HG03039 (cell line): ENCODE data around the gene CAMK1D.

Experiments
- ATAC-seq: cut with Tn5 transposase; IDR thresholded peaks from one replicate; pipeline ENCODE4 v1.9.1; 2021; ENCODE audit warnings: mild to moderate bottlenecking, moderate library complexity; ENCODE audit not compliant: unreplicated experiment

CAMK1D gene

DNA sequence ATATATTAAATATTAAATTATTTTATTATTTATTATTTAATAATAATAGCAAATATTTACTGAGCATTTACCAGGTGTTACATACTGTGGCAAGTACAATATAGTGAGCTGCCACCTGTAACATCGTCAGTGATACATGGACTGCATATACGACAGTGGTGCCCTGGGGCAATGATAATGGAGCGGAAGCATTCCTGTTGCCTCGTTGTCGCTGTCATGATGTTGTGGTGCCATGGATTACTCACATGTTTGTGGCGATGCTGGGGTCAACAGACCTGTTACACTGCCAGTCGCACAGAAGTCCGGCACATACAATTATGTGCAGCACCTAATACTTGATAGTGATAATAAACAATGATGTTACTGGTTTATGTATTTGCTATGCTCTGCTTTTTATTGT lies 20.6 kb downstream of the CAMK1D start:
- no peak for ATAC-seq

DNA sequence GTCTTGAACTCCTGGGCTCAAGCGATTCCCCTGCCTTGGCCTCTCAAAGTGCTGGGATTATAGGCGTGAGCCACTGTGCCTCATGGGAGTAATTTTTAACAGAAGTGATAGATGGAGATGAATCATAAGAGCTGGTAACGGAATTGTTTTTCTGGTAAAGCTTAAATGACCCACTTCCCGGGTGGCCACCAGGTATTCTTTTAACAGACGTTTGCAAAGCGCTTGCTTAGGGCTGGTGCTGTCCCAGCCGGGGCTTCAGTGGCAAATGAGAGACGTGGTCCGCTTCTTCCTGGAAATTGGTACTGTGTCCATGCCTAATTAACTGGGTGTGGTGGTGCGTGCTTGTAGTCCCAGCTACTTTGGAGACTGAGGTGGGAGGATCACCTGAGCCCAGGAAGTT lies 23.5 kb downstream of the CAMK1D start:
- ATAC-seq, result no peak

DNA sequence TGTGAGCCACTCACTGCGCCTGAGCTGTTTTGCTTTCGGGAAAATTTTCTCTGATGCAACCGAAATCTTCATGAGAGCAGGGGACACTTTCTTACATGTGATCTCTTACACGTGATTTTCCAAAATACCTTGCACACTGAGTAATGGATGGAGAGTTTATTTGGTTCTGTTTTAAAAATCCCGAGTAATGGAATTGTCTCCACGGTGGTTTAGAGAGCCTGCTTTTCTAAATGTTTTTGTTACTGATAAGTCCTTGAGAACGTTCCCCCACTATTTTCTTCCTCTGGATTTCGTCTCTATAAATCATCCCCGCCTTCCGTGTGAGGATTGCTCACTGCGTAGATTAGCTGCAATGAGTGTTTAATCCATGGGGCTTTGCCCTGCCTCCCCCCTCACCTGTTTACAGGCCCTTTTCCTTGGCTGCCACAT lies 25.7 kb downstream of the CAMK1D start:
- ATAC-seq, result no peak

DNA sequence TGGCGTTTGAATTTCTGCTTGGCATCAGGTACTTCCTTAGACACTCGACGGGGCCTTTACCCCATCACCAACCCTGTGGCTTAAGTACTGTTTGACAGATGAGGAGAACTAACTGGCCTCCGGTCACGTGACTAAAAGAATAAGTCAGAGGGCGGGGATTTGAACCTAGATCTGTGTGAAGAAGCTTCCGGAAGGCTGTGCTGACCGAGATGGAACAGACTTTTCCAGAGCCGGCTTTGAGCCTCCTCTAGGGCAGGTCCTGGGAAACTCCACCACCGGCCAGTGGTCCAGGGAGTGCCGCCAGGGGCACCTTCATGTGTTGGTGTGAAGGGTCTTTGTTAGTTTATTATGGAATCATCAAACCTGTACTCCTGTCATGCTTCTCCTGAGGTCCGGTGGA lies 26.9 kb downstream of the CAMK1D start:
- no peak for ATAC-seq

DNA sequence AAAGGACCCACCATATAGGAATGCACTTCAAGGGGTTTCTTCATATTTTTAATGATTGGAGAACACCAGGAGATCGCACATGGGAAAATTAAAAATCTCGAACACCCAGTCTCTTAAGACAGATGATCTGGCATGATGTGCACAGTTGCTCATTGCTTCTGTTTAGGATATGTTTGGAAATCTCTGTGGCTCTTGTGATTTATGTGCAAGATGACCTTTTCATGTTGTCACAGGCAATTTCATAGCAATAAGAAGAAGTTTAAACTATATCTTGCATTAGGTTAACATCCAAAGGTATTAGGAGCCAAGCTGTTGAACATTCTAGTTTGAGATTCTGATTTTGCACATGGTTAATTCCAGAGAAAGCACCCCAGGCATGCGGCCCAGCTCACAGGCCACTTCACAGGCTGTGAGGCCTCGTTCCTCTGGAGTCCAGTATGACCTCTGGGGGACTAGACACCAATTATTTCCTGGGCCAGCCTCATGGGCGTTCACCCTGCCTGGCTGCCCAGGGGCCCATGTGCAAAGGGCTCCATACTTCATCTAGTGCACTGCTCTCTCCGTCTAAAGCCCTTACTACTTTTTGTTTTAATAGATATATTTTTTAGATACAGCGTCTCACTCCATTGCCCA lies 28.4 kb downstream of the CAMK1D start:
- no peak for ATAC-seq

DNA sequence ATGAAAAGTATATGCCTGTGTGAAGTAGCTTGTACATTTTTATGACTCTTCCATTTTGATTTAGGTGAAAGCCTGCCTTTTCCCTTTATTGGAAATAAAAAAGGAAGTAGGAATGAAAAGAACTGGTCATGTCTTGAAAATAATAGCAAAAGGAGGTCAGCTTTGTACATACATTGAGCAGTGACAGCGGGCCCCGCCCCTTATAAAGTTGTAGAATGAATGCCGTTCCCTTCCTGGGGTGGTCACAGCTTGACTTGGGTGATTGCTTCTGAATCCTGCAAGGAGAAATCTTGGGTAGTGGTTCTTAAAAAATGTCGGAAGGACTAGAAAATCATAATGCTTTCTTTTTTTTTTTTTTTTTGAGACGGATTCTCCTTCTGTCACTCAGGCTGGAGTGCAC lies 31.7 kb downstream of the CAMK1D start:
- ATAC-seq, result no peak

DNA sequence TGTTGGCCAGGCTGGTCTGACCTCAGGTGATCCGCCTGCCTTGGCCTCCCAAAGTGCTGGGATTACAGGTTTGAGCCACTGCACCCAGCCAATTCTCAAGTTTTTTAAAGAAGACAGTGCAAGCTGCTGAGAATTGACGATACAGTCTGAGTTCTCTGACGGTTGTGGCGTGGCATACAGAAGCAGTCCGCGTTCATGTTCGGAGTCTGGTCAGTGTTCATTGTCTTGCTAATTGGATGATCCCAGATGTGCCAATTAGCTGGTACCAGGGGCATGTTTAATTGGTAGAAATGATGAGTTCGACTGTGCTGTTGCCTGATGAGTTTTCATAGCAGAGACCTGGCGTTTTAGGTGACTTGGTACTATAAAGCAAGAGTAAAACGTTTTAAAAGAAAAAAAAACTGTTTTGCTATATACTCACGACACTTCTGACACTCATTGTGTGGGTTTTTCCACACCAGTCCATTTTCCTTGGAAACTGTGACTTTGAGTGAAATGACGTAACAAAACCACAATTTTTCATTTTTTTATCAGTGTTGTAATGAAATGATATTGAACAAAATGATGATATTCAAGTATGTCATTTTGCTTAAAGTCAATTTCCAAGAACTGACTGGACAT lies 32.3 kb downstream of the CAMK1D start:
- ATAC-seq, result no peak

DNA sequence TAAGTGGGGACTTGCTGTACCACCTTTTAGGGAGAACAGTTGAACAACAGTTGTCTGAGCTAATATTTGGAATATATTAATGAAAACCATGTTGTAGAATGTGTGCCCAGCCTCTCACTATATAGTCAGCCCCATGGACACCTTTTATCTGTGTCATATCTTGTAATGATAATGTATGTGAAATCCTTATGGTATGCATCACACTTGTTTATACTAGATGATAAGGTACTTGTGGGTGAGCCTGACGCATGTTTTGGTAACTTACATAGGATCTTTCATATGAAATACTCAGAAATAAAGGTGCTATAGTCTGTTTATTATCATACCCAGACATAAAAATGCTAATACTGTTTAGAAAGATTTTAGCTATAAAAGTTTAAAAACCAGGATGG lies 32.8 kb downstream of the CAMK1D start:
- ATAC-seq, result no peak

DNA sequence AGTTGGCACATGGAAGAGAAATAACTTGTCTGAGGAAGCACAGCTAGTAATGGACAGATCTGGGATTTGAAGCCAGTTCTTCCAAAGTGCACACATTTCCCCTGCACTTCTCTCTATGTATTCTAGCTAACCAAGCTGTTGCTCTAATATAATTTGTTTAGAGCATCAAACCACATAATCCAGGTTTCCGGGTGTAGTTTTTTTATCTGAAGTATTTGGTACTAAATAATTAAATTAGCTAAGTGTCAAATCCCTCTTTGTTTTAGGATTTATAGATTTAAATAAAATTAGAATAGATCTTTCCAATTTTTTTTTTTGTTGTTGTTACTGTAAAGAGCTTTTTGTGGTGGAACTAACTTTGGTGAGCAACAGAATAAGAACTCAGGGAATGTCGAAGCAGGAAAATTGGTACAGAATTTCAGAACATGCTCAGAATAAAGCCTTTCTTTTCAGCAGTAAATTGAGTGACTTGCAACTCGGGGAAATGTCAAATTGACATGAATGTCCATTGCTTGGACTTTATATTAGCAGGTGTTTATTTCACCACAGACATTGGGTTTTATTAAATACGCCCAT lies 33.7 kb downstream of the CAMK1D start:
- ATAC-seq, result no peak

DNA sequence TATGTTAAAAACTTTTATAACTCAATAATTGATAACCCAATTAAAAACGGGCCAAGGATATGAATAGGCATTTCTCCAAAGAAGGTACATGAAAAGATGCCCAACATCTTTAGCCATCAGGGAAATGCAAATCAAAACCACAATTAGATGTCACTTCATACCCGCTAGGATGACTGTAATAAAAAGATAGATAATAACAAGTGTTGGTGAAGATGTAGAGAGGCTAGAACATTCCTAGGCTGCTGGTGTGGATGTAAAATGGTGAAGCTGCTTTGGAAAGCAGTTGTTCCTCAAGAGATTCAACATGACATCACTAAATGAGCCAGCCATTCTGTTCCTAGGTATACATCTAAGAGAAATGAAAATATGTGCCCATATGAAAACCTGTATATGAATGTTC lies 35.6 kb downstream of the CAMK1D start:
- no peak for ATAC-seq

DNA sequence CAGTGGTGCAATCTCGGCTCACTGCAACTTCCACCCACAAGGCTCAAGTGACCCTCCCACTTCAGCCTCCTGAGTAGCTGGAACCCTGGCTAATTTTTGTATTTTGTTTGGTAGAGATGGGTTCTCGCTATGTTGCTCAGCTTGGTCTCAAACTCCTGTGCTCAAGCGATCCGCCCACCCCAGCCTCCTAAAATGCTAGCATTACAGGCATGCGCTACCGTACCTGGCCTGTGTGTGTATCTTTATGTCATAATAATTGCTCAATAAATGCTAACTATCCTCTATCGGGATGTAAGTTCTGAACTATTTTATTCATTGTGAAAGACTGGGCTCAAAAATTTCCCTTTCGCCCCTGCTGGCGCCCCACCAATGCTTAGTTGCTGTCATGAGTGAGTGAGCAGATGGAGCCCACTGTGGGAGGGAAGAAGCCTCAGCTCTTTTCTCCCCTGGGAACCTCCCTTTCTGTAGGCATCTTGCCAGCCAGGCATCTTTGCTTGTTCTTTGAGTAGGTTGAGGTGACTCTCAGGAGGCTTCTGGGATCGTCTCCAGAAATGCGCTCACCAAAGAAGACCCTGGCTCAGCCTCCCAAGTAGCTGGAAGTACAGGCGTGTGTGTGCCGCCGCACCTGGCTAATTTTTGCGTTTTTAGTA lies 38.3 kb downstream of the CAMK1D start:
- ATAC-seq, result no peak

DNA sequence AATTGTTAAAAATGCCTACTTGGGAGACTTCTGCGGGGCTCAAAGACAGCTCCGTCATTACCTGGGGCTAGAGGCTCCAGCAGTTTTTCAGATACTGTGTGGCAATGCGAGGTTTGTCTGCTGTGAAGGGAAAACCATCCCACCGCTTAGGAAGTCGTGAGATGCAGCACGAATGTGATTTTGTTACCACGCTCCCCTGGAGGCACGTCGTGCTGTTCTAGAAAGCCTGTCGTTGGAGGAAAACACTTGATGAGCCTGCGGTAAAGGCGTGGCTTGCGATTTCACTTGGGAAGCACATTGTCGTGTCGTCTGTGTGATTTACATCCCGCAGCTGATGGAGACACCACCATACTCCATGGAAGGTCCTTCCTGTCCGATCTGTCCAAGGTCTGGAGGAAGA lies 39.3 kb downstream of the CAMK1D start:
- no peak for ATAC-seq

DNA sequence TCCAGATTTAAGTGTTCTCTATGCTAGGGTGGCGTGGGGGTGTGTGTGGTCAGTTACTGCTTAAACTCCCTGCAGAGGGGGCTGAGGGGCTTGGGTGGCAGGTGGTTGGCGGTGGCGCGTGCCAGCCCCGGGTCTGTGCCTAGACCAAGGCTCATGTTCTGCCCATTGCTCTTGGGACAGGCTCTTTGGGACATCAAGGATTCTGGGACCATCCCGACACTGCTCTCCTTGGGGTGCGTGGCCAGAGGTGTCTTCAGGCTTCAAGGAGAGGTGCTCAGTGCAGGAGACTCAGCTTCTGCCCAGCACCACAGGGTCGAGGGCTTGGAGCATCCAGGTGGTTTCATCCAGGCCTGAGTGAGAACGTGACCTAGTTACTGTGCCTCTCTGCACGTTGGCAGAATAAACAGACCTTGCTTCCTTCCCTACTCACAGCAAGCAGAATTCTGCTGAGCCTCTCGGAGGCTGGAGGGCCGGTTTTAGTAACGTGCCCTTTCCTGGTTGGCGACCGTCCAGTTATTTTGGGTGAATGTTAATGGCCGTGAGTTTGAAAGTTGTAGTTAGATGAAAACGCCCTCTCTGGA lies 39.9 kb downstream of the CAMK1D start:
- no peak for ATAC-seq

DNA sequence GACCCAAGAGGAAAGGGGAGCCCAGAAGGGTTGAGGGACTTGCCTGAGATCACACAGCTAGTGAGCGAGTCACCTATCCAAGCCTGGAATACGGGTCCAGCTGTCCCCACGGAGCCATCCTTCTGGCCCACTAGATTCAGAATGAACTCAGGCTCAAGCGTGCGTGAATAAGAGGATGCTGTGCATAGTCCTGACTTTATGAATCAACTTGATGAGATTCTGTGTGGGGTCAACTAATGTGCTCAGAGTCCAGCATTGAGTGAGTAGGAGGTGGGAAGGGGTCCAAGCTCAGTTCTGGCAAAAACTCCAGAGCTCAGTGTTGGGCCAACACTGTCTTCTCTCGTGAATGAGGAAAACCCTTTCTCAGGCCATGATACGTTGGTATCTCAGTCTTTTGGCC lies 41.4 kb downstream of the CAMK1D start:
- ATAC-seq, result no peak

DNA sequence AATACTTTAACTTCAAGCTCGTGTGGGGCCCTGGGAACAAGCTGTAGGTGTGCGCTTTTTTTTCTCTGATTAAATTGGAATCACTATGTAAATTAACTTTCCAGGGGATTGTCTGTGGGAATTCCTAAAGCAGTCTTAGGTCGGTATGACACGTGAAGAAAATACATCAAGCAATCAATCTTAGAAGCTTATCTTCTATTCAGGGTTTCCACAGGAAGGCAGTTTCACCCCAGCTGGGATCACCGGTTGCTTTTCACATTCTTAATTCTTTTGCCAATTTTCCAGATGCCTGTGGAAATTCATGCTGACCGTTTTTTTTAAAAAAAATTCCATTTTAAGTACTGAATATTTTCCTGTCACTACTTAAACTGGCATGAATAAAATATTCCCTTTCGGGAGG lies 41.9 kb downstream of the CAMK1D start:
- no peak for ATAC-seq

DNA sequence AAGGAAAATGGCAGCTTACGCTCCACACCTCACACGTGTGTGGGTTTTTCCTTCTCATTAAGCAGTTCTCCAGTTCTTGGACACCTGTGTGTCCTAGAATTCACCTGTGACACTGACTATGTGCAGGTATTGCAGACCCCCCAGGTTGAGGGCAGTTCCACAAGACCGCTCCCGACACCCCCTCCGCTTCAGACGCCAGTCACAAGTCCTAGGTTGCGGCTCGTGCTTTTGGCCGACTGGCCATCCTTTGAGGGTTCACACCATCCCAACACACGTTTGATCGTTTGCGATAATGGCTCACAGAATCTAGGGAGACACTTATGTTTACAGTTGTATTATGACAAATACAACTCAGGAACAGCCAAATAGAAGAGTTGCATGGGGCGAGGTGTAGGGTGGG lies 44.5 kb downstream of the CAMK1D start:
- no peak for ATAC-seq

DNA sequence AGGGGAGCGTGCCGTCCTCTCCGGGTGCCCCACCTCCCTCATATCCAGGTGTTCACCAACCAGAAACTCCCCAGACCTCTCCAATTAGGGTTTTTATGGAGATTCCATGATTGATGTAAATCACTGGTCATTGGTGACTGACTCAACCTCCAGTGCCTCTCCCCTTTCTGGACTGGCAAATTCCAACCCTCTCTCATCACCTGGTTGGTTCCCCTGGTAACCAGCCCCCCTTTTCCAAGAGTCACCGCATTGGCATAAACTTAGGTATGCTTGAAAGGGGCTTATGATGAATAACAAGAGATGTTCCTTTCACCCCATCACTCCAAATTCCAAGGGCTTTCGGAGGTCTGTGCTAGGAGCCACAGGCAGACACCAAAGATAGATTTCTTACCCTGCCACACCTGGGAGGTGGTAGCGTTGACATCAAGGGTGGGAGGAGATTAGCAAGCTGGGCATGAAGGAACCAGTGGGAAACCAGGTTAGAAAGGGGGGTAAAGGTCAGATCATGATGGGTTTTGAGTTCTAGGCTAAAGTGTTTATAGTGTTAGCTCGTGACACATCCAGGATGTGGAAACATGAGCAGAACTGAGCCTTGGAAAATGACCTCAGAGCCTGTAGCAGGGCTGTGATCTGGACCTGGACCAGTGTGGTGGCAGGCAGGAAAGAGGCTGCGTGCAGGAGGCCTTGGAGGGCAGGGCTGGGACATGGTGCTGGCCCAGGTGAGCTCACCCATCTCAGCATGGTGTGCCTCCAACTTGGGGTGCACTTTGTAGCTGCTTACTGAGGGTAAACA lies 45.1 kb downstream of the CAMK1D start:
- ATAC-seq, result no peak

DNA sequence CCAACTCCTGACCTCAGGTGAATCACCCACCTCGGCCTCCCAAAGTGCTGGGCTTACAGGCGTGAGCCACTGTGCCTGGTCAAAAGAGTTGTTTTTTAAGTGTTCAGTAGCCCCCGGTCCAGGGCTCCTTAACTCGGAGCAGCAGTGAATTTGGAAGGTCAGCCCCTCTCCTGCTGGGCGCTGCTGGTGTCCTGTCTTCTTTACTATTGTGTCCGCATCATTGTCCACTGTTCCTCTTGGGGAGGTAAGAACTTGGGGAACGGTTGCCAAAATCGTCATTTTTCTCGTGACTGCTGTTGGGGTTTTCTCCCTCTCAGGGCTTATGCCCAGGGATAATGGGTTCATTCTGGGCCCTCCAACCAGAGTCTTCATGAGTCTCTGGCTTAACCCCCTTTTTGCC lies 46.7 kb downstream of the CAMK1D start:
- ATAC-seq, result no peak

DNA sequence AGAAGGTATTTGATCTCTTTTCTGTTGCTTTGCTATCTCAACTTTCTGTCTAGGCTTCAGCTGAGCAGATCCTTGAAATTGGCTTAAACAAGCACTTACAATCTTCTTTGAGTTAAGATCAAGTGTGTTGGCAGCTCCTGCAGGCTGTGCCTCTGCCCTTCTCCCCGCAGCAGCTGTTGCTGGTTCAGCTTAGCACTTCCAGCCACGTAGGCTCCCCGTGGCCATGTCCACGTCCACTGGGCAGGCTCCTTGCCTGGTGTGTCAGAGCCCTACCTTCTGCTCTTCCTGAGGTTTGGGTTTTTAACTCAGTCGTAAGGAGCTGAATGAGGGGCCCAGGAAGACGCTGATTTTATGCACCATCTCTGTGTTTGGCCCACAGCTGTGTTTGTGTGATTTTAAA lies 47.2 kb downstream of the CAMK1D start:
- no peak for ATAC-seq

DNA sequence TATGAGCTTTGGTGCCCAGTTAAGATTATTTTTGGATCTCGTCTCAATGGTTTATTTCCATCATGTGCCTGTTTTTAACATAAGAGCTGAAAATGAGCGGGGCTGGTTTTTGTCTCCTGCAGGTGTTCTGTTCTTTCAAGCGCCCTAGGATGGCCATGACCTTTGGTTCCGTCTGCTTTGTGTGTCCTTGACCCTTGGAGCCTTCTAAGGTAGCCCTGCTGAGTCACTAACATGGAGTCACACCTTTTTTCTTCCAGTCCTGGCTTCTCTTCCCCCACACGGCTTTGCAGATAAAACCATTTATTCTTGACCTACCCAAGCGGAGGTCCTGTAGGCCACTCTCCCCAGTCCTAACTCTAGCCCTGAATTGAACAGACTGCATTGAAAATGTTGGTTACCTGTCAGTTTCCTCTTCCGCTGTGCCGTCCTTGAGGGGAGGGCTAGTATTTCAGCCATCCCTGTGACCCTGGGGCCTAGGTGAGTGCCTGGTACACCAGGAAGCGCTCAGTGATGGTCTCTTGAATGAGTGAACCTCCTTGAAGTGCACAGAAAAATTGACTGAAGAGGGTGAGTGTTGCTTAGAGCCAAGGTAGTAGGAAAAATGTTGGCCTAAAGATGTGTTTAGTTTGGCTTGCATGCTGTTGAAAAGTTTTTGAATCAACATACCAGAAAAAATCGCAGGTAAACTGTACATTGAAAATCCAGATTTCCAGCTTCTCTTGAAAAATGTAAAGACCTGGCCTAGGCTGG lies 48.0 kb downstream of the CAMK1D start:
- ATAC-seq, result no peak
